Hematopoietic multipotent progenitor cell treated with erythropoietin and hydrocortisone succinate and interleukin-3 and kit ligand, for 8 days (in vitro differentiated cells): ENCODE measurements around the gene AKAP9.
A peak's percentile ranks its signal among the peaks of the same experiment; 100 is the strongest.
"Not testable (repeated sequence)": the region's sequence is repeated elsewhere in the genome, so short reads cannot be mapped to it uniquely, and the experiment has no call there.

ENCODE experiments used
- DNase-seq: peaks from one replicate; pipeline ENCODE4 v3.0.0-alpha.2; 2015

Gene AKAP9

DNA sequence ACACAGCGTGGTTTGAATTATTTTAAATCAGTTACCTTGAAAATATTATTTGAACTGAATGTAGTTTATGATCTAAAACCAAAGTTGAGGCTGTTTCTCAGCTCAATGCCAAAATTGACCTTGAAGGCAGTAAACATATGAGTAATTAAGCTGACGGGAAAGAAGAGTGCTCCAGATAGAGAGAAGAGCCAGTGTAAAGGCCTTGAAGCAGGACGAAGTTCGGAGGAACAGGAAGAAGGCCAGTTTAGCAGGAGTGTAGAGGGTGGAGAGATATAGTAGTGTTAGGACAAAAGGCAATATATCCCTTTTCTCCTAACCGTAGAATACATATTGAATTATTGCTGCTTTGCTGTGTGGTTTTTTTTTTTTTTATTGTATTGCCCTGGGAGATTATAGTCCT lies 130.4 kb downstream of the AKAP9 start:
- DNase-seq, result no peak

GRCh38 chr7:92072121-92072520 lies 131.5 kb downstream of the AKAP9 start:
- peak; percentile 64 for DNase-seq

GRCh38 chr7:92072708-92073107 lies 132.0 kb downstream of the AKAP9 start:
- no peak for DNase-seq

DNA sequence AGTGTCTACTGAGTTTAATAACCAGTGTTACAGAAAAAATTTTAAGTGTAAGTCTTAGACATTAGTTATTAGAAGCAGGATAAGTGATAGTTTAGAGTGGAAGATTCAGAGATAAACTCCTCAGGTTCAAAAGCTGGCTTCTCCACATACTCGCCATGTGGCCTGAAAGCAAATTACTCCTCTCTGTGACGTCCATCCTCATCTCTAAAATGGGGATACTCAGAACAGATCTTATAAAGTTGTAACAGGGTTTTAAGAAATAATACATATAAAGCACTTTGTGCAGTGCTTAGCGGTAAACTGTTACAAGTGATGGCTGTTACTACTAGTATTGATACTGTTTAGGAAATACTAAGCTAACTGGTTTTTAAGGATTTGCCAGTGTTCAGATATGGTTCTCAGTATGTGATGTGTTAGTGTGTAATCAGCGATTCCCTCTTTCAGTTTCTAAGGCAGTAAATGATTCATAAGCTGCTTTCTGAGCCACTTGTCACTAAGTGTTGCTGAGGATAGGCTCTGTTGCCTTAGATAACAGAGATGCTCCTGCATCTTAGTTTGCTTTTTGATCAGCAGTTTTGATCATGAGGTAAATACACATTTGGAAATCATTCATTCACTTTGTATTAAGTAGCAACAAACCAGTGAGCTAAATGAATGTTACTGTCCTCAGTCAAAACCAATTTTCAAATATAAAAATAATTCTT lies 134.9 kb downstream of the AKAP9 start:
- DNase-seq, result no peak

GRCh38 chr7:92076509-92076908 lies 135.8 kb downstream of the AKAP9 start:
- no peak for DNase-seq

- DNase-seq, result not testable (repeated sequence)
These were observed 143.3 kb downstream of the AKAP9 start for GRCh38 chr7:92083922-92084321.

DNA sequence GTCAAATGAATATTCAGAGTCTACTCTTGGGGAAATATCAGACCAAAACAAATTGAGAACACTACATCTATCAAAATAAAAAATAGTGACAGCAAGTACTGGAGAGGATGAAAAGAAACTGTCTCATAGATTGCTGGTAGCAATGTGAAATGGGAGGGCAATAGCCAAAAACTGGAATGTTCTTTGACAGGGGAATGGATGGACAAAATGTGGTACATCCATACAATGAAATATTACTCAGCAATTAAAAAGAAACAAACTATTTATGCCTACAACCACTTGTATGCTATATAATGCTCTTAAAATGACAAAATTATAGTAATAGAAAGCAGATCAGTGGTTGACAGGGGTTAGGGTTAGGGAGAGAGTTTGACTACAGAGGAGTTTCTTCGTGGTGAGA lies 147.6 kb downstream of the AKAP9 start:
- DNase-seq, result no peak

DNA sequence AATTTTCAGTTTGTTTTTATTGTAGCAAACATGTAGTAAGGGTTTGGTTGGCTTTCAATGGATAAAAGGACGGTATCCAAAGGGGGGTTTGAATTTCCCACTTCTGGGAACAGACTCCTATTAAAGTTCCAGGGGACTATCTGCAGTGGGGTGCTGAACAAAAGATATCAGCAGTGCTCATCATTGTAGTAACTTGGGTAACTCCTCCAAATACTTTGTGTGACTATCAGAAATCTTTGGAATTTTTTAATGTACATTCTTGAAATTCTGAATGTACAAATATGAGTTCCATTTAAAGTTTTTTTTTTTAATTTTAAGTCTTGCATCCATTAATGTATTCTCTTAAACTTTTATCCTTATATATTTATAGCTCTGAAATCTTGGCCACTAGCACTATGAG lies 151.5 kb downstream of the AKAP9 start:
- no peak for DNase-seq

- DNase-seq, result no peak
These were observed 154.7 kb downstream of the AKAP9 start for GRCh38 chr7:92095380-92095779.

GRCh38 chr7:92100534-92100933 lies 159.9 kb downstream of the AKAP9 start:
- DNase-seq, result no peak

DNA sequence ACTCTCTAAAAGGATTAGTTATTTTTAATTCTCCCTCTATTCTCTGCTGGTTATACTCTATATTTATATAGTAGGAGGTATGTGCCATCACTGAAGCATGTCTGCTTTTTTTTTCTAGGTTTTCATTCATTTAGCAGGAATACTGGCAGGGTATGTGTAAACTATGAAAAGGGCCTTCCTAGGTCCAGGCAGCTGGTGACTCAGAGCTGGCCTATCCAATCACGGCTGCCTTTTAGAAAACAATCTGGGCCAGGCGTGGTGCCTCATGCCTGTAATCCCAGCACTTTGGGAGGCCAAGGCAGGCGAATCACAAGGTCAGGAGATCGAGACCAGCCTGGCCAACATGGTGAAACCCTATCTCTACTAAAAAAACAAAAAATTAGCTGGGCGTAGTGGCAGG lies 162.2 kb downstream of the AKAP9 start:
- not testable (repeated sequence) for DNase-seq

DNA sequence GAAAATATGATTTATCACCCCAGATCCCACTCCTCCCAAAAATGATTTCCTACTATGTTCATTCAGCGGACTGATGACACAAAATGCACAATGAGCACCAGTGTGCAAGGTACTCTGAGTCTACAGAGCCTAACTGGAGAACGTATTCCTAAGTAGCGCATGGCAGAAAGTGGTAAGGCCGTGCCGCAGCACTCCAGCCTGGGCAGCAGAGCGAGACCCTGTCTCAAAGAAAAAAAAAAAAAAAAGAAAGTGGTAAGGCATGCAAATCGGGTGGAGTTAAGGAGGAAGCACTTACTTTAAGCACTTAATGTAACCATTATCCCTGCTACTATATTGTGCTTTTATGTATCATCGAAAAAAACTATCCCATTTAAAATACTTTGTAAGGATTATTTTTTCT lies 168.2 kb downstream of the AKAP9 start:
- no peak for DNase-seq

DNA sequence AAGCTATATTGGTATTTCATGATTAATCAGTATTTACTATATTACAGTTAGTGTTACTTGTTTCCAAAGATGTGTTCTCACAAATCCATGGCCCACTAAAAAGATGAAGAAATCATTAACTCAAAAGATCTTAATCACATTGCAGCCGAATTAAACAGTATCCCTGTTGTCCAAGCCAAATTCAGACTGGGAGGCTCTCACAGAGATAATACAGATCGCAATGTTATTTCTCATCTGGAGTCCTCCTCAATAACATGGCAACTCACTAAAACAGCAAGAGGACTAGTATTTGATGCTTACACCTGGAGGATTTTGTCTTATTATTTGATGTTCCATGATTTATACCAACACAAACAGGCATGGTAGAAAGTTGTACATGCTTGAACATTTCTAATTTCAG lies 170.2 kb downstream of the AKAP9 start:
- no peak for DNase-seq

- DNase-seq, result no peak
These were observed 175.2 kb downstream of the AKAP9 start for GRCh38 chr7:92115821-92116220.

DNA sequence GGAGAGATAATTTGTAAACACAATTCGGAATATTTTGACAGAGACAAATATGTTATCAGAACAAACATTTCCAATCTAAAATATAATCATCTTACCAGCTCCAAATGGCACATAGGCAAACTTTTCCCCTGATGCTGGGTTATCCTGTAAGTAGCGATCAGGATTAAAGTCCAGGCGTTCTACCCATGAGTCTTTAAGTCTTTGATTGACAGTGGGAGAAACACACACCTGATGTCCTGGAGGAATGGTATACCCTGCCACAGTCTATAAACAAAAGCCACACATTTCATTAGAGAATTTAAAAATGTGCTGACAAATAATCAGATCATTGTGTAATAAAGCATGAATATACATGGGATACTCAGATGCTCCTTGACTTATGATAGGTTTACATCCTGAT lies 176.3 kb downstream of the AKAP9 start:
- no peak for DNase-seq

DNA sequence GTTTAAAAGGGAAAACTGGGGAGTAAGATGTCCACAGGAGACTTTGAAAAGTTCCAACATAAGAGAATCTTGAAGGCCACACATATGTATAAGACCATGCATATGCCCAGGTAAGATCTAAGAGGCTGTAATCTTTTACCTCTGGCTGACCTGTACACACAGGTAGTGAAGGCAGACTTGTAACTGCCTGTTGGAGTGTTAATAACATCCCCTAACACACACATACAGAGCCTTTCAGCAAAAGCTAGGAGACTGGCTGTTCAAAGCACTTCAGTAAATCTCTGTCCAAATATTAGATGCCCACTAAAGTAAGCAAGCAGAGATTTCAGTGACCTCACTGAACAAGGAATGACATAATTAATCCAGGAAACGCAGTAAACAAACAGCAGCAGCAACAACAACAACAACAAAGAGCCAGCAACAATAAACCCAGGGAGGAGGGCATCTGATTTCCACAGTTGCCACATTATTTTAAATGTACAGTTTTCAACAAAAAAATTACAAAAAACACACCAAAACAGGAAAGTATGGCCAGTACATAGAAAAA lies 178.6 kb downstream of the AKAP9 start:
- no peak for DNase-seq

DNA sequence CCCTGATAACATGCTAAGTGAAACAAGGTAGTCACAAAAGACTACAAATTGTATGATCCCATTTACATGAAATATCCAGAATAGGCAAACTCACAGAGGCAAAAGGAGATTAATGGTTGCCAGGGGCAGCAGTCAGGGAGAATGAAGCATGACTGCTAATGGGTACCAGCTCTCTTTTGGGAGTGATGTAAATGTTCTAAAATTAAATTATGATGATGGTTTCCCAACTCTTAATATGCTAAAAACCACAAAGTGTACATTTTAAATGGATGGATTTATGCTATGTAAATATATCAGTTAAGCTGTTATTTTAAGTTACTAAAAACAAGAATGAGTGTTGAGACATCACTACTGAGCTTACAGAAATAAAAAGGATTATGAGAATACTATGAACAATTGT lies 181.0 kb downstream of the AKAP9 start:
- no peak for DNase-seq

GRCh38 chr7:92131093-92131492 lies 190.4 kb downstream of the AKAP9 start:
- DNase-seq, result no peak

DNA sequence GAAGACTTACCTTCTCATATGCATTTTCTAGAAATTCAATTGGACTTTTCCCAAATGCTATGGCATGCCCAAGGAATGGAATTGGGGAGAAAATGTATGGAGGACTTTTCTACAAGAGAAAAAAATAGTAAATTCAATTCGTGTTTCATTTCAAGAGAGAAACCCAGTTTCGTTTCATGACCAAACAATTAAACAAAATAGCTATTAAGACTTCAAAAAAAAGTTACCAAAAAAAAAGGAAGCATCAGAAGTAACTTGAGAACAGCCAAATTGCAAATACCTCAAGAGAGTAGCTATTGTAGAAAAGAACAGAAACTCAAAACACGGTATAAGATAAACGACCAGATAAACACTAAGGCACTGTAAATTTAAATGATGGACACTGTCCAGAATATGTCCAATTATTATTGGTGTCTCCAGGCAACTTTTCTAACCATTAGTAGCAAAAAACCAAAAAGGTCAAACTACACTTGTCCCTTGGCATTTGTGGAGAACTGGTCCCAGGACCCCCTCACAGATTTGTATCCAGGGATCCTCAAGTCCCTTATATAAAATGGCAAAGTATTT lies 191.2 kb downstream of the AKAP9 start:
- DNase-seq, result no peak

- DNase-seq, result no peak
These were observed 192.6 kb downstream of the AKAP9 start for GRCh38 chr7:92133133-92133736.

DNA sequence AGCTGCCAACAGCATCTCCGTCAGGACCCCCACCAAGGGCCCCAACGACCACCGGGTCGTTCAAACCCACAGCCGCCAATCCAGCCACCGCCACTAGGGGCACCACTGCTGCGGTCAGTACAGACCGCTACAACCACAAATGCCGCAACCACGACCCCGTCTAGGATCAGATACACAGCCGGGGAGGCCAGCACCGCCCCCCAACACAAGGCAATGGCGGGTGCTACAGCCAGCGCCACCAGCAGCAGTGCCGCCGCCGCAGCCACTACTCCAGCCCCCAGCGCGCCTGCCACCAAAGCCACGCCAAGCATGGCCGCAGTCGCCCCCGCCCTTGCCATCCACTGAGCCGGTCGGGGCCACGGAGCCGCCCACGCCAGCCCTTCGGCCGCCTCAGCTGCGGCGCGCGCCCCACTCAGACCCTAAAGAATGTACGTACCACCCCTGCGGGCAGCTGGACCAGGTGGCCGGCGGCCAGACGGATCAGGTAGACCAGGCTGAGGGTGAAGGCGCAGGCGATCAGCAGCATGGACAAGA lies 193.1 kb downstream of the AKAP9 start:
- DNase-seq, result peak; percentile 78

DNA sequence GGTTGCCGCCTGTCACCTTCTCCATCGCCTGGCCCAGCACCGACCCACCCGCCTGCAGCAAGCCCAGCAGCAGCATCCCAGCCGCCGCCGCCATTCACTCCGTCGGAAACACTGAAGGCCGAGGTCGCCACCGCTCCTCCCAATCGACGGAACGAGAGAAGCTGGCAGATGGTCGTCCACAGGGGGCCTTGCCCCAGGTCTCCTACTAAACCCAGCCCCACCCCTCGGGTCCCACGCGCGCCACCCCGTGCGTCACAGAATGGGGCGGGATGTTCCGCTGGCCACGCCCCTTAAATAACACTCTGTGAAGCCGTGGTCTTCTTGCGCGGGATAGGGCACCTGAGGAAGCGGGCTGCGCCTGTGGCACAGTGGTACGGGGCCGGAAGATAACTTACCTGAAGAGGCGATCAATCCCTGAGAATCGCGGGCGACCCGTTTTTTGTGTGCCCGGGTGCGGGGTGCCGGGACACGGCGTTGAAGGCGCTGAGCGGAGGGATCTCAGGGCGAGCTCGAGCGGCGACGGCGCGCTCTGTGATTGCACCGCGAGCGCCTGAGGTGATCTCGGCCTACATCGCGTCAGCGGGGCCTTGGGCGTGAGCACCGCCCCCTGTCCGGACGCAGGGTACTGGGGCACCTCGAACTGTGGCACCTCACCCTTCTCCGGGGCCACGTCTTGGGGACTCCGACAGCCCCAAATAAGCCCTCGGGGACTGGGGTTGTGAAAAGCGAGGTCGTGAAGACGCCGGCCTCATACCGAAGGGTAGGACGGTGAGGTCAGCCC lies 193.8 kb downstream of the AKAP9 start, which contains the start of gene CYP51A1:
TSS of gene CYP51A1 (minus strand) at position 207 of the 781 bp plus-strand sequence. CDS start at position 94, 113 bp downstream.
- DNase-seq, result peak; percentile 93
